Left lung (tissue), 10 donors: ENCODE results near the gene ZEB2. TPM values are rescaled to one million over a fixed set of nuclear protein-coding genes. Genes with fewer than 3 reads are reported as not detected.

Experiments used
- ATAC-seq: fragments of 200-7000 bp; cut with Tn5 transposase; one replicate; pipeline ENCODE4 v1.9.1; 2020; ENCODE audit warnings: moderate library complexity
- DNase-seq, 4 donors: peaks; one replicate each; pipeline ENCODE4 v3.0.0-alpha.2; 2013 to 2020
- H3K27ac ChIP-seq, 2 donors: fragments of 200-600 bp; sonication (generic) in 1 of 2; one replicate each; pipeline versions ENCODE4 v1.5.0 to v1.8.0; 2020 to 2021
- H3K27me3 ChIP-seq, 2 donors: fragments of 200-600 bp; sonication (generic) in 1 of 2; one replicate each; pipeline versions ENCODE4 v1.5.0 to v1.8.0; 2020 to 2021
- H3K36me3 ChIP-seq, 2 donors: fragments of 200-600 bp; sonication (generic) in 1 of 2; one replicate each; pipeline versions ENCODE4 v1.5.0 to v1.8.0; 2020 to 2021
- H3K4me1 ChIP-seq, 2 donors: fragments of 200-600 bp; one replicate each; pipeline ENCODE4 v1.8.0; 2021
- H3K4me3 ChIP-seq, 2 donors: fragments of 200-600 bp; sonication (generic) in 1 of 2; one replicate each; pipeline versions ENCODE4 v1.5.0 to v1.8.0; 2020 to 2021; ENCODE audit warnings: mild to moderate bottlenecking in 1 of 2
- H3K9me3 ChIP-seq, 2 donors: fragments of 200-600 bp; sonication (generic) in 1 of 2; one replicate each; pipeline versions ENCODE4 v1.5.0 to v1.8.0; 2020 to 2021
- CTCF ChIP-seq, 2 donors: fragments of 200-600 bp; sonication (generic) in 1 of 2; IDR thresholded peaks; one replicate each; pipeline versions ENCODE4 v1.5.0 to v1.8.0; 2021; ENCODE audit warnings: antibody characterized with exemption in 2 of 2
- intact Hi-C, 2 donors: fragments of 100-400 bp; cut with DNase I; formaldehyde crosslinking; loops; one replicate each; pipeline versions ENCODE4 v1.11.2 to v1.14.2; 2022
- polyA plus RNA-seq, 6 donors: library from polyadenylated mRNA; unstranded; fragments of 120-200 nt; gene quantifications; one replicate each; pipeline ENCODE4 v1.2.1, GENCODE V29; 2013; ENCODE audit not compliant: insufficient read length in 6 of 6
- total RNA-seq, 2 donors: library from RNA; stranded (reverse); fragmentation: NEBNext Ultra II Directional; extraction: Animal tissue kit (Norgen Biotek cat#: 25700); gene quantifications; one replicate each; pipeline ENCODE4 v1.2.1, GENCODE V29; 2021
- donor health status: DM: no; HTN: yes; CAD: no.
- donor health status: DM: no; HTN: no; CAD: no.

Gene ZEB2
- total and polyA plus RNA-seq, 8 donors, result 141 to 292 (median 271) TPM

- Histone ChIP-seq H3K4me1 (peaks cover 0 to 50% of the 10 kb centered on the region in 2 donors), H3K27me3 (no peaks in the 10 kb centered on the region), H3K27ac (no peak overlapping the region), H3K4me3 (no peak overlapping the region), H3K9me3 (no peaks in the 10 kb centered on the region), H3K36me3 (peaks cover 0 to 37% of the 10 kb centered on the region in 2 donors)
- DNase-seq (no peak), ATAC-seq (no peak)
- intact Hi-C loops, result no loop called here
- TF ChIP-seq CTCF (IDR thresholded peaks at IDR 0.05), result no peak
These were observed 134.5 kb downstream of the ZEB2 start for GRCh38 chr2:144385381-144385780.

DNA sequence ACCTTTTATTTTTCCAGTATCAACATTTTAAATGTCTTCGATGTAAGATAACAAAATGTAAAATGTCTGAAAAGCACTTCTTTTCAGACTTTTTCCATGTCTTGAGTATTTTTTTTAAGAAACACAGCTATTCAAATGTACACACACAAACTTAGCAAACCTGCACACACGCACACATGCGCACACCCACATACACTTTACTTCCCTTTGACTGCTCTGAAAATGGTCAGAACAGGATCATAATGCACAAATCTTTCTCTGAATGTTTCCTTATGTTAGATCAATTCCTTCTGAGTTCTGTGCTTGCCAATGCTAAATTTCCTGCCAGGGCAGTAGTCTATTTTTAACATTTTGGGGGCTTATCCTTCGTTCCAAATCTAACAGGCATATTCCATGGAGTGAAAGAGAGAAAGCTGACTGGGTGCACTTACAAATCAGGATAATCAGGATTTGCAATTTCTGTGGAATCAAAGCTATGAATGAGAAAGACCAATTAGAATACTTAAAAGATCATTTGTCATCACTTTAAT lies 136.3 kb downstream of the ZEB2 start:
- no peak for DNase-seq
- no peak for TF ChIP-seq CTCF (IDR thresholded peaks at IDR 0.05)
- ATAC-seq, result no peak
- H3K27ac ChIP-seq, result peak overlapping the region in 1 of 2 donors; percentile 63
- H3K36me3 ChIP-seq, result peaks cover 0 to 19% of the 10 kb centered on the region in 2 donors
- H3K27me3 ChIP-seq, result no peaks in the 10 kb centered on the region
- peaks cover 0 to 64% of the 10 kb centered on the region in 2 donors for H3K4me1 ChIP-seq
- intact Hi-C loops, result no loop called here
- no peak overlapping the region for H3K4me3 ChIP-seq
- H3K9me3 ChIP-seq, result no peaks in the 10 kb centered on the region

GRCh38 chr2:144382849-144383248 lies 137.1 kb downstream of the ZEB2 start:
- H3K4me3 ChIP-seq, result no peak overlapping the region
- peak; percentile 49 for ATAC-seq
- peaks cover 0 to 11% of the 10 kb centered on the region in 2 donors for H3K36me3 ChIP-seq
- no peaks in the 10 kb centered on the region for H3K9me3 ChIP-seq
- no peak for TF ChIP-seq CTCF (IDR thresholded peaks at IDR 0.05)
- H3K4me1 ChIP-seq, result peaks cover 0 to 71% of the 10 kb centered on the region in 2 donors
- no peak for DNase-seq
- intact Hi-C loops, result no loop called here
- no peaks in the 10 kb centered on the region for H3K27me3 ChIP-seq
- H3K27ac ChIP-seq, result peak overlapping the region in 1 of 2 donors; percentile 63

DNA sequence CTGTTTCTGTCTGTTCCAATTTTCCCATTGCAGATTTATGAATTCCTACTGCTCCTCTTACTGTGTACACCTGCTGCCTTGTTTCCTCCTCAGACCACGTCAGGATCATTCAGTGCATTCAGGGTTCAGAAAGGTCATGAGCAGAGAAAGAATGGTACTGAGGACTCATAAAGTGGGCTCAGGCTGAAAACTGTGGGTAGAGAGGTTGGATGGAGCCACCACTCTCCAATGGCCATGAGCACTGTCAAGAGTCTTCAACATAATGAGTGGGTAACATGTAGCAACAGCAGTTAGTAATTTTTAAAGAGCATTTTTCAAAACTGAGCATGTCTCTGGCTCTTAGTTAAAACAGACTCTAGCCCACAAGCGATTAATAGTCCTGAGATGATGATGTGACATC lies 138.2 kb downstream of the ZEB2 start:
- peaks cover 0 to 5% of the 10 kb centered on the region in 2 donors for H3K36me3 ChIP-seq
- no peak overlapping the region for H3K27ac ChIP-seq
- ATAC-seq (no peak), DNase-seq (no peak)
- no peaks in the 10 kb centered on the region for H3K27me3 ChIP-seq
- H3K4me1 ChIP-seq, result peaks cover 0 to 83% of the 10 kb centered on the region in 2 donors
- intact Hi-C loops, result no loop called here
- H3K9me3 ChIP-seq, result no peaks in the 10 kb centered on the region
- no peak overlapping the region for H3K4me3 ChIP-seq
- no peak for TF ChIP-seq CTCF (IDR thresholded peaks at IDR 0.05)

DNA sequence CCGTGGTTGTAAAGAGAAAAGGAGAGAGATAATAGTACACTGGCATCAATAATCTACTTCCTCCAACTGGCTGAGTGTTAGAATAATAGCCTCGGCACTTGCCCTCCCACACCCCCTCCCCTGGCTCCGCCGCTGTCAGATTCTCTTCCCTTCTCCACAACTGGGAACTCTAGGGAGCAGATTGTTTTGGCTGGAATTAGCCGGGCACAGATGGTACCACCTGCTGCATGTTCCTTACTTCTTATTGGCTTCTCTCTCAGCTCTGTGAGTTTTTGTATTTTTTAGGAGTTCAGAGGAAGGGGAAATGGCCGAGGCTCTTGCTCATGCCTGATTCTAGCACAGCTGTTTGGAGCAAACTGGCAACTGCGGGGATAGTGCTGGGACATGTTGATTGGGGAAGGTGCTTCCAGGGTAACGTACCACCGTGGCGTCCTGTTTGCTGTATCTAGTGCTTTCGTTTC lies 140.0 kb downstream of the ZEB2 start:
- peaks cover 0 to 80% of the 10 kb centered on the region in 2 donors for H3K4me1 ChIP-seq
- intact Hi-C loops, result no loop called here
- H3K36me3 ChIP-seq, result no peaks in the 10 kb centered on the region
- no peaks in the 10 kb centered on the region for H3K27me3 ChIP-seq
- no peak for TF ChIP-seq CTCF (IDR thresholded peaks at IDR 0.05)
- DNase-seq, result peak in 2 of 4 donors; percentile 51 to 67
- no peak overlapping the region for H3K4me3 ChIP-seq
- H3K27ac ChIP-seq, result peak overlapping the region; percentile 36 to 62
- H3K9me3 ChIP-seq, result no peaks in the 10 kb centered on the region
- ATAC-seq, result peak; percentile 23
